GM19043 (cell line): Measurements from ENCODE around the gene MAGEC2.

Experiments
- ATAC-seq: cut with Tn5 transposase; IDR thresholded peaks from one replicate; pipeline ENCODE4 v1.9.1; 2021; ENCODE audit warnings: low read depth; ENCODE audit not compliant: unreplicated experiment

Gene MAGEC2

GRCh38 chrX:142204522-142205433 is at the start of gene MAGEC2:
TSS of gene MAGEC2 (minus strand) at chrX:142205290. CDS start at chrX:142203987, 1,303 bp downstream.
- ATAC-seq: no peak

- ATAC-seq: no peak
These were observed 46.6 kb upstream of the MAGEC2 start for GRCh38 chrX:142251680-142252079.

- no peak for ATAC-seq
These were observed 46.1 kb upstream of the MAGEC2 start for GRCh38 chrX:142251202-142251601.

GRCh38 chrX:142250502-142250901 is 45.4 kb upstream of the MAGEC2 start:
- ATAC-seq: no peak

GRCh38 chrX:142249721-142250120 is 44.6 kb upstream of the MAGEC2 start:
- no peak for ATAC-seq

- no peak for ATAC-seq
These were observed 39.5 kb upstream of the MAGEC2 start for GRCh38 chrX:142244568-142244967.

- ATAC-seq: no peak
These were observed 33.4 kb upstream of the MAGEC2 start for GRCh38 chrX:142238536-142238935.

GRCh38 chrX:142233400-142233799 is 28.3 kb upstream of the MAGEC2 start:
- no peak for ATAC-seq

GRCh38 chrX:142214081-142214480 is 9.0 kb upstream of the MAGEC2 start:
- no peak for ATAC-seq

GRCh38 chrX:142201113-142201512 is 4.0 kb downstream of the MAGEC2 start:
- ATAC-seq: no peak

GRCh38 chrX:142186103-142186502 is 19.0 kb downstream of the MAGEC2 start:
- no peak for ATAC-seq

GRCh38 chrX:142184756-142185602 is 20.1 kb downstream of the MAGEC2 start:
- no peak for ATAC-seq

GRCh38 chrX:142156567-142156966 is 48.5 kb downstream of the MAGEC2 start:
- ATAC-seq: no peak
